Activated gamma-delta T cell (primary cell): Measurements from ENCODE around the gene FAM83B.
"Not testable (repeated sequence)": the region's sequence is repeated elsewhere in the genome, so short reads cannot be mapped to it uniquely, and the experiment has no call there.

ENCODE experiments used
- DNase-seq: peaks from one replicate; lab custom pipeline; 2025; lab: John Stamatoyannopoulos, UW
- total RNA-seq, 2 donors: gene quantifications; one replicate each; lab custom pipeline; 2026; lab: John Stamatoyannopoulos, UW

FAM83B gene, protein sequence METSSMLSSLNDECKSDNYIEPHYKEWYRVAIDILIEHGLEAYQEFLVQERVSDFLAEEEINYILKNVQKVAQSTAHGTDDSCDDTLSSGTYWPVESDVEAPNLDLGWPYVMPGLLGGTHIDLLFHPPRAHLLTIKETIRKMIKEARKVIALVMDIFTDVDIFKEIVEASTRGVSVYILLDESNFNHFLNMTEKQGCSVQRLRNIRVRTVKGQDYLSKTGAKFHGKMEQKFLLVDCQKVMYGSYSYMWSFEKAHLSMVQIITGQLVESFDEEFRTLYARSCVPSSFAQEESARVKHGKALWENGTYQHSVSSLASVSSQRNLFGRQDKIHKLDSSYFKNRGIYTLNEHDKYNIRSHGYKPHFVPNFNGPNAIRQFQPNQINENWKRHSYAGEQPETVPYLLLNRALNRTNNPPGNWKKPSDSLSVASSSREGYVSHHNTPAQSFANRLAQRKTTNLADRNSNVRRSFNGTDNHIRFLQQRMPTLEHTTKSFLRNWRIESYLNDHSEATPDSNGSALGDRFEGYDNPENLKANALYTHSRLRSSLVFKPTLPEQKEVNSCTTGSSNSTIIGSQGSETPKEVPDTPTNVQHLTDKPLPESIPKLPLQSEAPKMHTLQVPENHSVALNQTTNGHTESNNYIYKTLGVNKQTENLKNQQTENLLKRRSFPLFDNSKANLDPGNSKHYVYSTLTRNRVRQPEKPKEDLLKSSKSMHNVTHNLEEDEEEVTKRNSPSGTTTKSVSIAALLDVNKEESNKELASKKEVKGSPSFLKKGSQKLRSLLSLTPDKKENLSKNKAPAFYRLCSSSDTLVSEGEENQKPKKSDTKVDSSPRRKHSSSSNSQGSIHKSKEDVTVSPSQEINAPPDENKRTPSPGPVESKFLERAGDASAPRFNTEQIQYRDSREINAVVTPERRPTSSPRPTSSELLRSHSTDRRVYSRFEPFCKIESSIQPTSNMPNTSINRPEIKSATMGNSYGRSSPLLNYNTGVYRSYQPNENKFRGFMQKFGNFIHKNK
- 0 to 0.17 reads per million in 2 donors for total RNA-seq

DNA sequence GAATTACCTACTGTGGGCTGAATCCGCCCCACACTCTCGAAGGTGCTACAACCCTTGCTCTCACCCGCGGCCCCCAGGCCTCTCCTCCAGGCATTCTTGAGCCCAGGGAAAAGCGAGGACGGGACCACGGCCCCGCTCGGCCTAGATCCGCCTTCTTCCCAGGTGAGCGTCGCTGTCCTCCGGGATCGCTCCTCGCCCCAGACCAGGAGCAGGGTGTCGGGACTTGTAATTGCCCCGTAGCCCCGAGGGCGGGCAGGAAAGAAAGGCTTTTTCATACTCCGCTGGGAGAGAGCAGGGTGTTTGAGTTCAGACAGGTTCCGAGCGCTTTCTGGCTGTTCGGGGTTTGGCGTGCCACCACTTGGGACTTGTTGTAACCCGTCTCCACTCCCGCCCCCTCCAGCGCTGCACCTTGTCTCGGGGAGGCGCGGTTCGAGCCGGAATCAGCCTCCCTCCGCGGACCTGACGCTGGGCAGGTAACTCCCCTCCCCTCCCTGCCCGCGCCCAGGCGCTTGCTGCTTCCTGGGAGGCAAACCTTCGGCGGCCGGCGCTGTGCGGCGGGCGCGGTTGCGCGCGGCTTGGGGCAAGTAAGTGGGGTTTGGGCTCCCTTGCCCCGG is at the start of gene FAM83B:
Gene FAM83B (plus strand): TSS at position 529 of the 614 bp plus-strand sequence. CDS start 23,476 bp downstream, outside the sequence.
- DNase-seq, result no peak

DNA sequence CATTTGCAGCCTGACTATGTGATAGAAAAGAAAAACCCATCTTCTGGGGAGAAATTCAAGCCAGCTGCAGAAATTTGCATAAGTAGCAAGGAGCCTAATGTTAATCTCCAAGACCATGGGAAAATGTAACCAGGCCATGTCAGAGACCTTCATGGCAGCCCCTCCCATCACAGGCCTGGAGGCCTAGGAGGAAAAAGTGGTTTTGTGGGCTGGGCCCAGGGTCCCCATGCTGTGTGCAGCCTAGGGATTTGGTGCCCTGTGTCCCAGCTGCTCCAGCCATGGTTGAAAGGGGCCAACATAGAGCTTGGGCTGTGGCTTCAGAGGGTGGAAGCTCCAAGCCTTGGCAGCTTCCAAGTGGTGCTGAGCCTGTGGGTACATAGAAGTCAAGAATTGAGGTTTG is 49.7 kb upstream of the FAM83B start:
- DNase-seq, result not testable (repeated sequence)

DNA sequence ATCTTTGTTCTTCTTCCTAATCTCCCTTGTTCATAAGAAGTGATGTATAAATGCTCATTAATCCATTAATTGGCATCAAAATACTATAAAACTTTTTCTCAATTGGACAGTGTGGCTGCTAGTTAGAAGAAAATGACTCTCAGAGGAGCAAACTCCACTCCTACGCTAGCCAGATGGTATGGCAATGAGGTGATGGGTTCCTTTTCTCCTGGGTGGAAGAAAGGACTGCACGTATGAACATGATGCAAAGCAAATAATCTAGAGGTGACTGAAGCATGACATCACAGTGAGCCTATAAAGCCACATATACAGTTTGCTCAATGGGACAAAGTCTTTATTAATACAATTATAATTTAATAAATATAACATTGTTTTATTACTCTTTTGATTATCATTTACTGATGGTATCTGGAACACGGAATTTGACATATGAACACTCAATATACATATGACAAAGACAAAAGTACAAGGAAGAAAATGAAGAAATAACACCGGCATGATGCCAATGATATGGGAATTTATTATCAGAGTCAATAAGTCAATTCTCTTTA is 46.4 kb upstream of the FAM83B start:
- DNase-seq, result no peak

DNA sequence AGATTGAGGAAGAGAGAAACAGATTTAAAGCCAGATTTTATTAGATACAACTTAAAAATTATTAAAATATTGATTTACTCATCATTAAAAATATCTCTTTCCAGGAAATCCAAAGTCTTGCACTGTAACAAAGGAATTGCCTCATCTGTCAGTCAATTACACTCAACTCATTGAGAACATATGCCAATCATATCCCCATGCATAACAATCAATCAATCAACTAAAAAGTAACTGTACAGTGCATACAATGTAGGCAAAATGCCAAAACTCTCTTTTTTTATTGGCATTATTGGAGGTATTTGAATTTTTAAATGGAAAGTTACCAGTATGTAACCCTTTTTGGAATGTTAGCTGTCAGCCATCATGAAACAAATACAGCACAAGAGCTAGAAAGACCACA is 45.3 kb upstream of the FAM83B start:
- DNase-seq, result no peak

DNA sequence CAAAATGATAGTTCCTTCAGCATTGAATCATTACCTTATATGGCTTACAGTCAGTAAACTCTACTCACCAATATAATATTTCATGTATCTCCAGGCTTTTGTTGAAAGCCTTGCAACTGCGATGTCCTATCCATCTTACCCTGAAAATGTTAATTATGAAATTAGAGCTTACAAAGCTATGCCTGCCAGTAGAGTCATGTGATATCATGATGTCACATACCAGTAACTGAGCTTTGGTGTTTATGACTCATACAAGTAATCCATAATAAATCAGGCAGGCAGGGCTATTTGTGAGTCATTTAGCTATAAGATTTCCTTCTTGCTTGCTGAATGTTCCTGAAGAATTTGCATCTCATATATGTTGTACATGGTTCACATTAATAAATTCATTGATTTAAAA is 44.9 kb upstream of the FAM83B start:
- DNase-seq, result no peak

DNA sequence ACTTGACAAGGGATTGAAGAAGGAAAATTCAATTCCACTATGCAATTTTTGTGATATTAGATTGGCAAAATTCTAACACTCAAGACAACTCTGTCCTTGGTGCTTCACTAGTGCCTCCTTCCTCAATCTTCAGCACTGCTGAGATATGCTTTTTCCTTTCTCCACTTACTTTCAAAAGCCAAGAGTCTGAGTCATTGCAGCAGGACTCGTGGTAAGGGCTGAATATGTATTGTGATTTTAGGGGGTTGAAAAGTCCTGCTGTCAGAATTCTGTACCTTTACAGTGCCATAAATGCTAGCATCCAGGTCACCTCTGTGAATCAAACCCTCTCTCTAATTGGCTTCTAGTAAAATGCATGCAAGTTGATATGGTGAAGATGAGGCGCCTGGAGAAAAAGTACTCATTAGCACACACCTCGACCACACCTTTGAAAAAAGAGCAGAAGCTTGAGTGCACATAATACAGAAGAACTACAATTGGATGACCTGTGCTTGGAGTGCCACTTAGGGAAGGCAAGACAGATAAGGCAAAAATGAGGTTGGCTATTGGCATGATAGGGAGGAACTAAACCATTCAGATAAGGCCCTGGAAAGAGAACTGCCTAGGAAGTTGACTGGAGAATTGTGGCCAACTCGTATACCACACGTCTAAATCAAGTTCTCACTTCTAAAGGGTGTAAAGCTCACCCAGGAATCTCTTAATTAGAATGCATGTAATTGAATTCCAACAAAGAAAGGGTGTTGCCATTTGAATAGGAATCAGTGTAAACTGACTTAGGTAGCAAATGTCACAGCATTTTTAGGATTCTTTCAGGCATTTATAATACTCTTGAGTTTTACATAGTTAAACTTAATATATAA is 43.6 kb upstream of the FAM83B start:
- no peak for DNase-seq

DNA sequence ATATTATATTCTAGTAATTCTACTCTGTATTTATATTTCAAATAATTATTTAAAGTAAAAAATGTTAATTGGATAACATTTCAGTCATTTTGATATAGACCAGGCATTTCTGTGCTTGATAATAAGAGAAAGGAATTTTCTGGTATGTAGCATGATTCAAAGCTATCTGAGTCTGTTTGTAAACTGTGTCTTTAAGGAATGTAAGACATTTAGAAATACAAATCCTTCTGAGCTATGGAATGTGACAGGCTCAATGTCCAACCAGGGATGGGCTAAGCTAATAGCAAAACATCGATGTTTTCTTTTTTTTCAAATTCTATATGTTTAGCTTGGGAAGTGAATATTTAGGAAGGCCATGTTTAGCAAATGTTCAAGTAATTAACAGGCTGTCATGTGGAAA is 41.5 kb upstream of the FAM83B start:
- no peak for DNase-seq

DNA sequence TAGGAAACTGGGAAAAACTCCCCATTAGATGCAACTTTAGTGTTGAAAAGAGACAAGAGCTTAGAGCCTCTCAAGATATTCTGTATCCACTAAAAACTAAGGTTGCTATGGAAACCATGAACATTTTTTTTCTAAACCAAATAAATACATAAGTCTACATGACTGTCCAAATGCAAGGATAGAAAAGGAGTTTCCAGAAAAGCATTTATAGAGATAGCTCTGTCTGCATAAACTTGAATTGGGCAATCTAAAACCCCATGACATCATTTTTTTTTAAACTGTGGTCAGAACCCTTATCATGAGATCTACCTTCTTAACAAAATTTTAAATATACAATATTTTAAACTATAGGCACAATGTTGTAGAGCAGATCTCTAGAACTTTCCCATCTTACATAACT is 36.4 kb upstream of the FAM83B start:
- no peak for DNase-seq

DNA sequence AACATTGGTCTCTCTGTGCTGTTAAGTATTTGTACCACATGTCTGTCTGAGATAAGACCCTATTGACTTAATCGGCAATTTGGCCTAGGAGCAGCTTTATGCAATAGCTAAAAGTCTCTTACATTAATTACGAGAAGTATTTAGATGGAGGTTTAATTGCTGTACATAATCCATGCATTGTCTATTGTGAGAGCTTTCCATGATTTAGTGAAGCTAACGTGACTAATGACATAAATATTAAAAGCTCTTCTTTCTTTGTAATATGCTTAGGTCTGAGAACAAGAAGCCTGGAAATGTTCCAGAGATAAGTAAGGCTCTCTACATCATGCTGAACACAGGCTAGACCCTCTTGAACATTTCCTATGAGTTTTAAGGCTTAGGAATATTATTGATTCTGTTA is 32.7 kb upstream of the FAM83B start:
- DNase-seq, result no peak

DNA sequence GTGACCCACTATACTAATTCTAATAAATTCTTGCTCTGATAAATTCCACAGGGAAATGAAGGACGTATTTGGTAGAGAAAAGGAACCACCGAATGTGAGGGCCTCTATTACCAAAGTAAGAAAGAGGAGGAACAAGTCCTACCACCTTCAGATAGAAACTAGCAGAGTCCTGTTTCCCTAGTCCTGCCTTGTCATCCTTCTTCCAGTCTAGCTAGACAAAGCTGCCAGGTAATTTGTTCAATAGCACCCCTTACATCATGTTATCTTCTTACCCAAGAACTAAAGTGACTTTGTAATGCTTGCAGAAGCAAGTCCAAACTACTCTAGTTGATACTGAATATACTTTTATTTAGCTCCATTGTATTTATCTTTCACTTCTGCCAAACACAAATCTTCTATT is 29.3 kb upstream of the FAM83B start:
- no peak for DNase-seq

DNA sequence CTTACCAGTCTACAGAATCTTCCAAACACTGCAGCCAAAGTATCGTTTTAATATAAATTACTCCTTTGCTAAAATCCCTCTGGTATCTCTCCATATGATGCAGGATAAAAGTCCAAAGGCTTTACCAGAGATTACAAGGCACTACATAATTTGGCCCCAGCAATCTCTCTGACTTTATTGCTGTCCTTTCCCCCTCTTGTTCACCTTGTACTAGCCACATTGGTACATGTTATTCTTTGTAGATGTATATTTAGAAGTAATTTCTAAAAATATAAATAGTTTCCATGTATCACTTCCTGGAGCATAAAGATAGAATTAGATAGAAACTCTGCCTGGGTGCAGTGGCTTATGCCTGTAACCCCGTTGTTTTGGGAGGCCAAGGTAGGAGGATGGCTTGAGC is 28.7 kb upstream of the FAM83B start:
- no peak for DNase-seq

DNA sequence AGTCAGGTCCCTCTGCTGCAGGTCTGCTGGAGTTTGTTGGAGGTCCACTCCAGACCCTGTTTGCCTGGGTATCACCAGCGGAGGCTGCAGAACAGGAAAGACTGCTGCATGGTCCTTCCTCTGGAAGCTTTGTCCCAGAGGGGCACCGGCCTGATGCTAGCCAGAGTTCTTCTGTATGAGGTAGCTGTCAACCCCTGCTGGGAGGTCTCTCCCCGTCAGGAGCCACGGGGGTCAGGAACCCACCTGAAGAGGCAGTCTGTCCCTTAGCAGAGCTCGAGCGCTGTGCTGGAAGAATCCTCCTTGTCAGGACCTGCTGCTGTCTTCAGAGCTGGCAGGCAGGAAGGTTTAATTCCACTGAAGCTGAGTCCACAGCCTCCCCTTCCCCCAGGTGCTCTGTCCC is 22.3 kb upstream of the FAM83B start:
- DNase-seq, result not testable (repeated sequence)

DNA sequence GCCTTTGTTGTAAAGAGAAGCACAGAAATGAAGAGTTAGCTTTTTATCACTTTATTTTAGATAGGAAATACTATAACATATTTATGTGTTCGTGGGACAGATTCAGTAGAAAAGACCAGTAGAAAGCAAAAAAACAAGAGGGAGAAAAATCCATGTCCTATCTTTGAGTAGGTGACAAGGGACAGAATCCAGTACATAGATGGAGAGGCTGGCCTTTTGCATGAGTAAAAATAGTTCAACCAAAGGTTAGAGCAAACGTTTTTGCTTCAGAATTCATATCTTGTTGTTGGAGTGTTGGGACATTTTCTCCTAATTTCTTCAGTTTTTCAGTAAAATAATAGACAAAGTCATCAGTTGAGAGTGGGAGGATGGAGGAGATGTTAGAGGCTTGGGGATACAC is 19.6 kb upstream of the FAM83B start:
- DNase-seq, result no peak

DNA sequence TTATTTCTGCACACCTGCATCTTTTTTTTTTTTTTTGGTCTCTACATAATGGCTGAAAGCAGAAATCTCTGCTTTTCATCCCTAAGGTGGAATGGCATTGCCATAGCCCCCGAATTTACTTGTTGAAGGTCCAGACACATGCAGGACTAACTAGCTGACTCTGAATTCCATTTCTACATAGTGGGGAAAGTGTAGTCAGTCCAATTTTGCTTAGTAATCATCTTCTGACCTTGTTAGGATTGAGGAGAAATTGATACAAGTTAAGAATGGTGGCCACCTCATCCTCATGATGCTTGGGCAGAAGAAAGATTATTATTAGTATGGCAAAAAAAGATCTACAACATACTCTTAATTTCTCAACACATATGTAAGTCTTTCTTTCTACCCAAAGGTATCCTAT is 16.4 kb upstream of the FAM83B start:
- no peak for DNase-seq

DNA sequence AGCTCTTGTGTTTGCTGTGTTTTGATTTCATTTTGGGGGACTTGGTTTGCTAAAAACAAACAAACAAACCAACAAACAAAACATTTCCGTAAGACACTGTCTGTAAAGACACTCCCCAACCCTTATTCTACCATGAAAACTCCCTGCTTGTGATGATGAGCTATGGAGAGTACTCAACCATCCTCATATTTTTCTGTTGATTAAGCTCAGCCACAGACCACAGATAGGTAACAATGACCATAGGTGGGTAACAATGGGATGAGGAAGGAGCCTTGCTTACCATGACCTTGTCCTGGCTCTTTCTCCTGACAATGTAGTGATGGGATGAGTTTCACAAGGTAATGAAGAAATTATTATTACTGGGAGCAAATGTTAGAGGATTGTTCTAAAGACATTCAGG is 11.4 kb upstream of the FAM83B start:
- DNase-seq, result no peak

DNA sequence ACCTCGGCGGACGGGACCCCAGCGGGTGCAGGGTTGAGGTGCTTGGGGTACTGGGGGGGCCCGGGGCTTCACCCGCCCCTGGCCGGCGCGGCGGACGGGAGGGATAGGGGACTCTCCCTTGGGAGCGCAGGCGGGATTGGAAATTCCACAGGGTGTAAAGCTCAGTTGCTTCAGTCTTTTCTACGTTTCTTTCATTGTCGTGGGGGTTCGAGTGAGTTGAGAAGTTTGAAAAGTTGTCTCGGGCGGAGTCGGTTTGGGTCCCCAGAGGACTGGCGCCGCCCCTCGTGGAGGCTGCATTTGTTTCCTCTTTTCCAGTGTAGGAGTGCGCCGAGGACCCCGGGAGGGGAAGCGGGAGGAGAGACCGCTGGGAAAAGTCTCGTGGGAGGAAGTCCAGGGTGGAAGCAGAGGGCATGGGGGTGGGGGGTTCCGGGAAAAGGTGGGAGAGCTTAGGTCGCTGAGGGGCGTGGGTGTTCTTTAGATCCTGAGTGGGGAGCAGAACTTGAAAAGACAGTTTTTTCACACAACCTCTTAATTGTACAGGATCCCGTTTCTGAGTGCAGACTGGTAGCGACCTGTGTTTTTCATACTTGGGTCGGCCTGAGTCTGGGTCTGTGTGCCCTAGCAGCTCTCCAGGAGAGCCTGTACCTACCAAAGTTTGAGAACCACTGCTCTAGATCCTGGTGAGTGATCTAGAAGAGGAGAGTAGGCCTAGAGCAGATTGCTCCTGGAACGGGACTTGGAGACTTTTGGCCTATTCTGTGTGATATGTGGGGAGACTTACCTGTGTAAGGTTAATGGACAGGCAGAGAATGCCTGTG is 495 bp downstream of the FAM83B start:
- no peak for DNase-seq

DNA sequence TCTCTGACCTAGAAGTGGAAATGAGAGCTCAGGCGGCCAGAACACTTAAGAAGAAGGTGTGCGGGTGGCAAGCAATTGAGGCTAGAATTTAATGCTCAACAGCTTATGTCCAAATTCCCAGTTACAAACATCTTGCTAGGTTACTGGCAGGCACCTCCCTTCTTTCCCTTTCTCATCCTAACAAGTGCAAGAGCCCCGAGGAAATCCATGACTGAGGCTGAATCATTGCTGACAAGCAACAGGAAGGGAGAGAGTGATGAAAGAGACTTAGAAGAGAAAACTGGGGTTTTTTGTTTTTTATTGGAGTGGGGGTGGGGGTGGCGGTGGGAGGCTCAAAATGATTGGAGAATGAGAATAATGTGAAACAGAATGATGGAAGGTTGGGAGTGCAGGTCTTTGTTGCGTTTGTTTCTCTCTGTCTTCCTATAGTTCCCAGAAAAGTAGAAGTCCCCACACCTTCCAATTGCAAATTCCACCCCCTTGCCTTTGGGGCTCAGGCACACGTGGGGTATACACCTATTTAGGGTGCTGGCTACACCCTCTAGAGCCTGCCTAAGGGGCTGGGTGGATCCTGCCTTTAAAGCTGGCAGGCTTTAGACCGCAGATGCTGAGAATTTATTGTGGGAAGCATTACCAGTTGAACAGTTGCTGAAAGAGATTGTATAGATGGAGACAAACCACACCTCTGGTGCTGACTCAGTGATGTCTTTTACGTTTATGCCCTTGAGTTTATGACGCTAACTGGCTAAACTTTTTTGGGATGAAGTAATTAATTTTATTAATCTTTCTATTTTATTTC is 1.4 kb downstream of the FAM83B start:
- no peak for DNase-seq

DNA sequence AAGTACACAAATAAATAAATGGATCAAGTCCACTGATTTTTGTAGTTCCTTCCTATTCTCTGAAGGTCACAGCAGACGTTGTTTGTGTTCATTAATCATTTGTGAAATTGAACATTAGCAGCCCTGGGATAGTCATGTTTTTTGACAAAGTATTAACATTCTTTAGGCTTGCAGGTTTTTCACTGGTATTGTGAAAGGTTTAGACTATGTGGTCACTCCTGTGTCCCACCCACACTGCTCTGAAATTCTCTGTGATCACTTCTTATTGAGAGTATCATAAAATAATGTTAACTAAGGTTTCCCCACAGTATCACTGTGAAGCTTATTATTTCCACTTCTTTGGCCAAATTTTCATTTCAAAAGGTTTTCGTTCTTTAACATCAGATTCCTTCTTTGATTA is 3.5 kb downstream of the FAM83B start:
- DNase-seq, result no peak

DNA sequence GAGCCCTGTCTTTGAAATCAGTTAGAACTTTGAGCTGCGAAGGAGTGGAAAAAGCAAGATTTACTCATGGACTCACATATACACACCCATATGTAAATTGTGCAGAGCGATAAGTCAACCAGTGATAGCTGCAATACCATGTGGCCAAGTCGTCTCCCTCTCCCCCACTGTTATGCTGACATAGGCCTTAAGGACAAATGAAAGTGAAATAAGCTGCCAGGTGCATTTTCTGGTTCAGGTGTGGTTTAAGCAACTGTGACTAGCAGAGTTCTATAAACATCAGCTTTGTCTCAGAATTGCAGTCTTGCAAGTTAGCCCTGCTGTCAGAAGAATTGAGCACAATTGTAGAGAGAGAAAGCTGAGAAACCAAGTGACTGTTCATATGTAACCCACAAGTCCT is 9.6 kb downstream of the FAM83B start:
- no peak for DNase-seq
